Measurements from ENCODE around the gene HPS4.

- TF ChIP-seq CTCF (conservative IDR thresholded peaks at IDR 0.05; ENCODE audit: low read length) (no peak), EZH2phosphoT487 (IDR thresholded peaks at IDR 0.05; ENCODE audit: borderline replicate concordance, low read depth, low read length) (no peak)
These were observed 35.2 kb downstream of the HPS4 start for GRCh38 chr22:26448334-26448733.
